ENCODE measurements around the gene DIP2A.

Gene DIP2A

GRCh38 chr21:46458315-46459023 is at the start of gene DIP2A:
DIP2A (plus strand) TSS chr21:46458891; CDS start chr21:46459132, 241 bp downstream.
- DNase-seq, result peak; percentile 47 to 69

GRCh38 chr21:46409641-46410406 is 48.9 kb upstream of the DIP2A start:
- no peak for DNase-seq

GRCh38 chr21:46410516-46410915 is 48.2 kb upstream of the DIP2A start:
- no peak for DNase-seq

- DNase-seq, result no peak
Observed at GRCh38 chr21:46411236-46411635, 47.5 kb upstream of the DIP2A start.

- DNase-seq, result no peak
Observed at GRCh38 chr21:46411691-46412090, 47.0 kb upstream of the DIP2A start.

GRCh38 chr21:46412521-46413364 is 45.9 kb upstream of the DIP2A start:
- no peak for DNase-seq

- DNase-seq, result no peak
Observed at GRCh38 chr21:46413365-46413696, 45.4 kb upstream of the DIP2A start.

GRCh38 chr21:46414965-46415275 is 43.8 kb upstream of the DIP2A start:
- no peak for DNase-seq

- no peak for DNase-seq
Observed at GRCh38 chr21:46416551-46416950, 42.1 kb upstream of the DIP2A start.

GRCh38 chr21:46418265-46418946 is 40.3 kb upstream of the DIP2A start:
- no peak for DNase-seq

GRCh38 chr21:46420241-46421190 is 38.2 kb upstream of the DIP2A start:
- no peak for DNase-seq

GRCh38 chr21:46421191-46421750 is 37.4 kb upstream of the DIP2A start:
- DNase-seq, result no peak

GRCh38 chr21:46421756-46422555 is 36.7 kb upstream of the DIP2A start:
- DNase-seq, result no peak

GRCh38 chr21:46422636-46423241 is 36.0 kb upstream of the DIP2A start:
- DNase-seq, result no peak

- DNase-seq, result no peak
Observed at GRCh38 chr21:46423546-46424038, 35.1 kb upstream of the DIP2A start.

GRCh38 chr21:46424039-46424591 is 34.6 kb upstream of the DIP2A start:
- no peak for DNase-seq

GRCh38 chr21:46424621-46425020 is 34.1 kb upstream of the DIP2A start:
- DNase-seq, result no peak

- DNase-seq, result no peak
Observed at GRCh38 chr21:46425041-46425440, 33.6 kb upstream of the DIP2A start.

GRCh38 chr21:46425571-46425970 is 33.1 kb upstream of the DIP2A start:
- no peak for DNase-seq

All from cerebellar nuclear complex (tissue), 1 donor.